Hematopoietic multipotent progenitor cell (in vitro differentiated cells): ENCODE results near the gene SMOC1. TPM values are rescaled to one million over a fixed set of nuclear protein-coding genes. Genes with fewer than 3 reads are reported as not detected.

Experiments used
- DNase-seq, 3 donors: peaks; one replicate each; pipeline ENCODE4 v3.0.0-alpha.2; 2011 to 2015; ENCODE audit warnings: low read depth in 2 of 3, low spot score in 2 of 3
- total RNA-seq: library from RNA; depleted of rRNA; stranded (reverse); fragments of >200 nt; gene quantifications from one replicate; pipeline ENCODE4 v1.2.3, GENCODE V29; 2012

Gene SMOC1
- total RNA-seq, 1 donor: under 0.01 TPM

- DNase-seq: no peak
Measured at GRCh38 chr14:69973846-69974245, 94.6 kb downstream of the SMOC1 start.

- no peak for DNase-seq
Measured at GRCh38 chr14:69979882-69980281, 100.7 kb downstream of the SMOC1 start.

GRCh38 chr14:69980457-69981425 lies 101.5 kb downstream of the SMOC1 start:
- DNase-seq: no peak

- no peak for DNase-seq
Measured at GRCh38 chr14:69982220-69982839, 103.1 kb downstream of the SMOC1 start.

GRCh38 chr14:69982886-69983285 lies 103.7 kb downstream of the SMOC1 start:
- DNase-seq: no peak

GRCh38 chr14:69983317-69983716 lies 104.1 kb downstream of the SMOC1 start:
- no peak for DNase-seq

- DNase-seq: no peak
Measured at GRCh38 chr14:69985463-69985862, 106.2 kb downstream of the SMOC1 start.

- no peak for DNase-seq
Measured at GRCh38 chr14:69986336-69986735, 107.1 kb downstream of the SMOC1 start.

GRCh38 chr14:69987406-69988121 lies 108.3 kb downstream of the SMOC1 start:
- no peak for DNase-seq

GRCh38 chr14:69988979-69989378 lies 109.8 kb downstream of the SMOC1 start:
- DNase-seq: no peak

- no peak for DNase-seq
Measured at GRCh38 chr14:69989622-69990021, 110.4 kb downstream of the SMOC1 start.

GRCh38 chr14:69990323-69990722 lies 111.1 kb downstream of the SMOC1 start:
- no peak for DNase-seq

GRCh38 chr14:69991422-69991821 lies 112.2 kb downstream of the SMOC1 start:
- no peak for DNase-seq

- no peak for DNase-seq
Measured at GRCh38 chr14:69992564-69992963, 113.3 kb downstream of the SMOC1 start.

GRCh38 chr14:69993326-69993725 lies 114.1 kb downstream of the SMOC1 start:
- DNase-seq: no peak

- no peak for DNase-seq
Measured at GRCh38 chr14:69994002-69994401, 114.8 kb downstream of the SMOC1 start.

GRCh38 chr14:69996216-69996615 lies 117.0 kb downstream of the SMOC1 start:
- DNase-seq: no peak

GRCh38 chr14:69997849-69998248 lies 118.6 kb downstream of the SMOC1 start:
- DNase-seq: no peak

- no peak for DNase-seq
Measured at GRCh38 chr14:69999261-69999674, 120.1 kb downstream of the SMOC1 start.

GRCh38 chr14:70000601-70001000 lies 121.4 kb downstream of the SMOC1 start:
- no peak for DNase-seq

GRCh38 chr14:70002589-70003346 lies 123.6 kb downstream of the SMOC1 start:
- no peak for DNase-seq
